Smooth muscle cell (in vitro differentiated cells): Measurements from ENCODE around the gene LRBA. TPM values are rescaled to one million over a fixed set of nuclear protein-coding genes. Genes with fewer than 3 reads are reported as not detected.

Experiments
- DNase-seq: peaks from one replicate; lab custom pipeline; 2025; ENCODE audit not compliant: unreplicated experiment; lab: John Stamatoyannopoulos, UW
- H2AFZ ChIP-seq: fragments of 200-600 bp; sonication (generic); 2 replicates; pipeline ENCODE4 v1.6.0; 2016; ENCODE audit warnings: antibody characterized with exemption, low read depth, mild to moderate bottlenecking
- H3F3A ChIP-seq: fragments of 200-600 bp; sonication (generic); 2 replicates; pipeline ENCODE4 v1.6.0; 2017; ENCODE audit warnings: antibody characterized with exemption, low read depth
- H3K27ac ChIP-seq: fragments of 200-600 bp; sonication (generic); 2 replicates; pipeline ENCODE4 v1.5.1; 2016; ENCODE audit warnings: low read depth, mild to moderate bottlenecking
- H3K27me3 ChIP-seq: fragments of 200-600 bp; sonication (generic); 2 replicates; pipeline ENCODE4 v1.6.1; 2016; ENCODE audit warnings: low read depth, mild to moderate bottlenecking
- H3K36me3 ChIP-seq: fragments of 200-600 bp; sonication (generic); 2 replicates; pipeline ENCODE4 v1.5.1; 2016; ENCODE audit warnings: low read depth
- H3K4me1 ChIP-seq: fragments of 200-600 bp; sonication (generic); 2 replicates; pipeline ENCODE4 v1.5.1; 2016; ENCODE audit warnings: low read depth
- H3K4me2 ChIP-seq: fragments of 200-600 bp; sonication (generic); 2 replicates; pipeline ENCODE4 v1.6.0; 2016; ENCODE audit warnings: mild to moderate bottlenecking
- H3K4me3 ChIP-seq: fragments of 200-600 bp; sonication (generic); 2 replicates; pipeline ENCODE4 v1.5.1; 2016; ENCODE audit warnings: mild to moderate bottlenecking
- H3K79me2 ChIP-seq: fragments of 200-600 bp; sonication (generic); 2 replicates; pipeline ENCODE4 v1.6.0; 2016; ENCODE audit warnings: low read depth, mild to moderate bottlenecking
- H3K9ac ChIP-seq: fragments of 200-600 bp; sonication (generic); 2 replicates; pipeline ENCODE4 v1.6.0; 2016; ENCODE audit warnings: low read depth
- H3K9me3 ChIP-seq: fragments of 200-600 bp; sonication (generic); replicated peaks from 2 replicates; pipeline ENCODE4 v1.5.1; 2016; ENCODE audit warnings: low read depth
- H4K20me1 ChIP-seq: fragments of 200-600 bp; sonication (generic); 2 replicates; pipeline ENCODE4 v1.6.0; 2016; ENCODE audit warnings: low read depth
- CTCF ChIP-seq: fragments of 200-600 bp; sonication (generic); IDR thresholded peaks from 2 replicates; pipeline ENCODE4 v1.5.1; 2017; ENCODE audit warnings: borderline replicate concordance, mild to moderate bottlenecking, antibody characterized with exemption; ENCODE audit not compliant: insufficient read depth, poor library complexity, severe bottlenecking
- WGBS: methylation state at CpG from one replicate; pipeline ENCODE4 v1.1.7; 2016; ENCODE audit warnings: low lambda C conversion rate; 5-methylcytosine and 5-hydroxymethylcytosine counted together
- polyA plus RNA-seq: library from polyadenylated mRNA; unstranded; fragments of >200 nt; fragmentation: Nextera tagmentation; extraction: Ambion mirVana; gene quantifications from 2 replicates; pipeline ENCODE4 v1.2.1, GENCODE V29; 2016
- total RNA-seq: library from RNA; depleted of rRNA; stranded (reverse); fragments of >200 nt; gene quantifications from 2 replicates; pipeline ENCODE4 v1.2.3, GENCODE V29; 2014

LRBA gene
- total and polyA plus RNA-seq, 2 experiments from 2014 or later: 1.6 to 26.2 TPM

GRCh38 chr4:150943126-150943525 is 72.0 kb downstream of the LRBA start:
- H4K20me1 ChIP-seq: peaks cover 14% of the 10 kb centered on the region
- no peaks in the 10 kb centered on the region for H3F3A ChIP-seq
- H3K9me3 ChIP-seq: no peaks in the 10 kb centered on the region
- H3K9ac ChIP-seq: no peak overlapping the region
- no peaks in the 10 kb centered on the region for H3K79me2 ChIP-seq
- H3K4me1 ChIP-seq: peaks cover 10% of the 10 kb centered on the region
- H3K27ac ChIP-seq: no peak overlapping the region
- TF ChIP-seq CTCF: no peak
- no peaks in the 10 kb centered on the region for H3K36me3 ChIP-seq
- H3K4me2 ChIP-seq: no peak overlapping the region
- DNase-seq: no peak
- no peak overlapping the region for H3K4me3 ChIP-seq
- H2AFZ ChIP-seq: no peak overlapping the region
- H3K27me3 ChIP-seq: no peaks in the 10 kb centered on the region

- Histone ChIP-seq H3K4me2 (no peak overlapping the region), H3K4me1 (peaks cover 14% of the 10 kb centered on the region), H3K4me3 (no peak overlapping the region), H4K20me1 (peaks cover 10% of the 10 kb centered on the region), H3K36me3 (no peaks in the 10 kb centered on the region), H2AFZ (no peak overlapping the region), H3K79me2 (no peaks in the 10 kb centered on the region), H3K9me3 (no peaks in the 10 kb centered on the region), H3K9ac (no peak overlapping the region), H3K27me3 (no peaks in the 10 kb centered on the region), H3K27ac (no peak overlapping the region), H3F3A (no peaks in the 10 kb centered on the region)
- TF ChIP-seq CTCF: no peak
- DNase-seq: no peak
Measured at GRCh38 chr4:150942539-150942938, 72.5 kb downstream of the LRBA start.

GRCh38 chr4:150940123-150940522 is 75.0 kb downstream of the LRBA start:
- H3K4me2 ChIP-seq: no peak overlapping the region
- no peak overlapping the region for H3K4me3 ChIP-seq
- H3K36me3 ChIP-seq: no peaks in the 10 kb centered on the region
- TF ChIP-seq CTCF: no peak
- no peak for DNase-seq
- H3K9me3 ChIP-seq: no peaks in the 10 kb centered on the region
- no peak overlapping the region for H3K27ac ChIP-seq
- no peaks in the 10 kb centered on the region for H3K27me3 ChIP-seq
- peaks cover 4% of the 10 kb centered on the region for H4K20me1 ChIP-seq
- H3K4me1 ChIP-seq: peaks cover 14% of the 10 kb centered on the region
- H3K79me2 ChIP-seq: no peaks in the 10 kb centered on the region
- H3F3A ChIP-seq: no peaks in the 10 kb centered on the region
- no peak overlapping the region for H3K9ac ChIP-seq
- H2AFZ ChIP-seq: no peak overlapping the region

GRCh38 chr4:150939530-150939929 is 75.6 kb downstream of the LRBA start:
- Histone ChIP-seq H3F3A (no peaks in the 10 kb centered on the region), H3K4me3 (no peak overlapping the region), H3K79me2 (no peaks in the 10 kb centered on the region), H2AFZ (no peak overlapping the region), H3K4me2 (no peak overlapping the region), H4K20me1 (peaks cover 4% of the 10 kb centered on the region), H3K27me3 (no peaks in the 10 kb centered on the region), H3K36me3 (no peaks in the 10 kb centered on the region), H3K4me1 (peaks cover 14% of the 10 kb centered on the region), H3K9me3 (no peaks in the 10 kb centered on the region), H3K27ac (no peak overlapping the region), H3K9ac (no peak overlapping the region)
- no peak for TF ChIP-seq CTCF
- WGBS: 95% methylated on average over 3 of the region's 3 CpGs
- DNase-seq: no peak
